Prostate gland (tissue), 2 donors: ENCODE results near the gene CHCHD10. TPM values are rescaled to one million over a fixed set of nuclear protein-coding genes. Genes with fewer than 3 reads are reported as not detected.

Experiments used
- DNase-seq: peaks from one replicate; pipeline ENCODE4 v3.0.0-alpha.2; 2019; ENCODE audit warnings: low spot score
- H3K27ac ChIP-seq, 2 donors: fragments of 200-600 bp; sonication (generic); 2 replicates each; pipeline ENCODE4 v1.5.1; 2017 to 2019
- H3K27me3 ChIP-seq: fragments of 200-600 bp; sonication (generic); replicated peaks from 2 replicates; pipeline ENCODE4 v1.5.1; 2019; ENCODE audit not compliant: insufficient read depth
- H3K36me3 ChIP-seq, 2 donors: fragments of 200-600 bp; sonication (generic); 1 replicate in 1 of 2; 2 replicates in 1 of 2; pipeline versions ENCODE4 v1.5.1 to v1.8.1; 2017 to 2019
- H3K4me1 ChIP-seq: fragments of 200-600 bp; sonication (generic); replicated peaks from 2 replicates; pipeline ENCODE4 v1.5.1; 2019
- H3K4me3 ChIP-seq, 2 donors: fragments of 200-600 bp; sonication (generic); 2 replicates each; pipeline ENCODE4 v1.5.1; 2017 to 2019
- H3K9me3 ChIP-seq: fragments of 200-600 bp; sonication (generic); 2 replicates; pipeline ENCODE4 v1.5.1; 2017
- CTCF ChIP-seq, 4 experiments: fragments of 200-600 bp in 2 of 4; fragments of 450-650 bp in 2 of 4; sonication (generic) in 2 of 4; IDR thresholded peaks; 1 replicate in 3 of 4; 2 replicates in 1 of 4; pipeline ENCODE4 v1.5.1; 2016 to 2019; ENCODE audit warnings: antibody characterized with exemption in 4 of 4, mild to moderate bottlenecking in 2 of 4, moderate library complexity in 2 of 4
- POLR2A ChIP-seq: fragments of 450-650 bp; IDR thresholded peaks from one replicate; pipeline ENCODE4 v1.6.1; 2016; ENCODE audit warnings: antibody characterized with exemption, mild to moderate bottlenecking
- POLR2AphosphoS5 ChIP-seq: sonication (generic); formaldehyde crosslinking; IDR thresholded peaks from one replicate; pipeline ENCODE4 v1.6.1; 2017; ENCODE audit warnings: antibody characterized with exemption
- WGBS: methylation state at CpG from one replicate; pipeline ENCODE4 v1.1.5; 2018; 5-methylcytosine and 5-hydroxymethylcytosine counted together
- intact Hi-C: fragments of 100-400 bp; cut with DNase I; formaldehyde crosslinking; loops from one replicate; pipeline ENCODE4 v1.14.2; 2022
- total RNA-seq, 2 donors: library from RNA; depleted of rRNA; stranded (reverse); fragments of >200 nt; gene quantifications; one replicate each; pipeline ENCODE4 v1.1.0, GENCODE V29; 2016

CHCHD10 gene
- total RNA-seq, 2 donors from 2014 or later: 17.3 to 59.3 TPM

GRCh38 chr22:23745791-23746190 is 22.0 kb downstream of the CHCHD10 start:
- DNase-seq: no peak
- Histone ChIP-seq H3K36me3 (peaks cover 9 to 19% of the 10 kb centered on the region in 2 donors), H3K4me1 (no peaks in the 10 kb centered on the region), H3K9me3 (no peaks in the 10 kb centered on the region), H3K27ac (no peak overlapping the region), H3K27me3 (no peaks in the 10 kb centered on the region), H3K4me3 (no peak overlapping the region)
- intact Hi-C loops: no loop called here
- WGBS: 75% methylated on average over 6 of the region's 6 CpGs
- no peak for TF ChIP-seq POLR2AphosphoS5
- no peak for TF ChIP-seq CTCF (IDR thresholded peaks at IDR 0.05)
- no peak for TF ChIP-seq POLR2A

DNA sequence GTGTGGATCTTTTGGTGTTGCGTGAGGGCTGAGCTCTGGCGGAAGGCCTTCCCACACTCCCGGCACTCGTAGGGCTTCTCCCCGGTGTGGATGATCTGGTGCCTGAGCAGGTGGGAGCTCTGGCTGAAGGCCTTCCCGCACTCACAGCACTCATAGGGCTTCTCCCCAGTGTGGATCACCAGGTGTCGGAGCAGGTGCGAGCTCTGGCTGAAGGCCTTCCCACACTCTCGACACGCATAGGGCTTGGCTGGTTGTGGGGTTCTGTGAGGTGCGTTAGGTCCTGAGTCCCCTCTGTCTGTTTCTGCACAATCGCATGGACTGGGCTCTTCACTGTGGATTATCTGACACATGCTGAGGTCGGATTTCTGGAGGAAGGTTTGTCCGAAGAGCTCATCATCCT is 23.3 kb downstream of the CHCHD10 start:
- no peaks in the 10 kb centered on the region for H3K9me3 ChIP-seq
- H3K4me3 ChIP-seq: no peak overlapping the region
- no peaks in the 10 kb centered on the region for H3K4me1 ChIP-seq
- WGBS: 96% methylated on average over 14 of the region's 14 CpGs
- no peak overlapping the region for H3K27ac ChIP-seq
- no peak for DNase-seq
- no peaks in the 10 kb centered on the region for H3K27me3 ChIP-seq
- TF ChIP-seq CTCF (IDR thresholded peaks at IDR 0.05): no peak
- TF ChIP-seq POLR2AphosphoS5: no peak
- no peak for TF ChIP-seq POLR2A
- intact Hi-C loops: no loop called here
- peaks cover 9 to 19% of the 10 kb centered on the region in 2 donors for H3K36me3 ChIP-seq

DNA sequence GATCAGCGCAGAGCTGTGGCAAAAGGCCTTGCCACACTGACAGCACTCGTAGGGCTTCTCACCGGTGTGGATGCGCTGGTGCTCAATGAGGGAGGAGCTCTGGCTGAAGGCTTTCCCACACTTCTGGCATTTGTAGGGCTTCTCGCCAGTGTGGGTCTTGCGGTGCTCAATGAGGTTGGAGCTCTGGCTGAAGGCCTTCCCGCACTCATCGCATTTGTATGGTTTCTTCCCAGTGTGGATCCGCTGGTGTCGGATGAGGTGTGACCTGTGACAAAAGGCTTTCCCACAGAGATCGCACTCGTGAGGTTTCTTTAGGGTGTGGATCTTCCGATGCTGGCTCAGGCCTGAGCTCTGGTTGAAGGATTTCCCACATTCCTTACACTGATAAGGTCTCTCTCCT is 23.8 kb downstream of the CHCHD10 start:
- no peak overlapping the region for H3K27ac ChIP-seq
- intact Hi-C loops: no loop called here
- WGBS: 96% methylated on average over 13 of the region's 13 CpGs

GRCh38 chr22:23743303-23743705 is 24.5 kb downstream of the CHCHD10 start:
- Histone ChIP-seq H3K27me3 (no peaks in the 10 kb centered on the region), H3K9me3 (no peaks in the 10 kb centered on the region), H3K27ac (no peak overlapping the region), H3K36me3 (peaks cover 9 to 19% of the 10 kb centered on the region in 2 donors), H3K4me1 (no peaks in the 10 kb centered on the region), H3K4me3 (no peak overlapping the region)
- DNase-seq: no peak
- TF ChIP-seq POLR2A (no peak), CTCF (IDR thresholded peaks at IDR 0.05) (no peak), POLR2AphosphoS5 (no peak)
- intact Hi-C loops: no loop called here
- WGBS: 57% methylated on average over 2 of the region's 2 CpGs

More for the DNA sequence above, 23.8 kb downstream of the CHCHD10 start:
- TF ChIP-seq POLR2A: no peak
- Histone ChIP-seq H3K4me3 (no peak overlapping the region), H3K27me3 (no peaks in the 10 kb centered on the region), H3K36me3 (peaks cover 9 to 19% of the 10 kb centered on the region in 2 donors), H3K9me3 (no peaks in the 10 kb centered on the region), H3K4me1 (no peaks in the 10 kb centered on the region)
- no peak for DNase-seq

DNA sequence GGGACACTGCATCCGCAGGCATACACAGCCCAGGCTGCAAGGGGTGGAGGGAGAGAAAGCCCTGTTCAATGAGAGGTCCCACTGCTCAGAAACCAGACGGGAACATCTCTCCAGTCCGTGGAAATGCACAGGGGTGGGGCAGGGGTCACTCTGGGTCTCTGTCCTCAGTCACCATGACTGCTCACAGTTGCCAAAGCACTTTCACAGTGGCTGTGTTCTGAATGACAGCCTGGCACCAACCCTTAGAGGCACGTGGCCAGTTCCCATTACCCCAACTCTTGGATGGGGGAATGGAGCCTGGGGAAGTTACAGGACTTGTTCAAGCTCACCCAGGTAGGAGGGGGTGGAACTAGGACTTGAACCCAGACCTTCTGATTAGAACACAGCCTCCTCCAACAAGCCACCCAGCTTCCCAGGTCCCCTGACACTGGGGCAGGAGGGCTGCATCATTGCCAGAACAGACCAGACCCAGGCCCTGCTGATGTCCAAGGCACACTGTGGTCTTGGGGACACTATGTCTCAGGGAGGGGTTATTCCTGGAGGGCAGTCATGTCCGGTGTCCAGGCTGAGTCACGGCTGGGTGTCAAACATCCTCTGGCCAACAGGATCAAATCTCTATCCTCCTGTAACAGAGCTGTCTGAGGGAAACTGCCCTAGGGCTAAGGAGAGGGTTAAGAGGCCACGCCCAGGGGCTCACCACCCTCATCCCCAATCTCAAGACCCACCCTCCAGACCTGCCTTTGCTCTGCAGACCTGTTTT is 25.1 kb downstream of the CHCHD10 start:
- no peak for DNase-seq
- Histone ChIP-seq H3K9me3 (no peaks in the 10 kb centered on the region), H3K4me3 (no peak overlapping the region), H3K36me3 (peaks cover 9 to 19% of the 10 kb centered on the region in 2 donors), H3K27ac (no peak overlapping the region), H3K27me3 (no peaks in the 10 kb centered on the region), H3K4me1 (no peaks in the 10 kb centered on the region)
- intact Hi-C loops: no loop called here
- WGBS: 57% methylated on average over 7 of the region's 7 CpGs
- TF ChIP-seq CTCF (IDR thresholded peaks at IDR 0.05) (no peak), POLR2A (no peak), POLR2AphosphoS5 (no peak)
